Central memory CD4-positive, alpha-beta T cell (primary cell): ENCODE data around the gene HMCN2.

Source experiments
- DNase-seq: peaks from one replicate; pipeline ENCODE4 v3.0.0; 2022

The HMCN2 gene

GRCh38 chr9:130371196-130371966, 105.8 kb downstream of the HMCN2 start:
- no peak for DNase-seq

GRCh38 chr9:130372057-130372456, 106.5 kb downstream of the HMCN2 start:
- DNase-seq, result no peak

DNA sequence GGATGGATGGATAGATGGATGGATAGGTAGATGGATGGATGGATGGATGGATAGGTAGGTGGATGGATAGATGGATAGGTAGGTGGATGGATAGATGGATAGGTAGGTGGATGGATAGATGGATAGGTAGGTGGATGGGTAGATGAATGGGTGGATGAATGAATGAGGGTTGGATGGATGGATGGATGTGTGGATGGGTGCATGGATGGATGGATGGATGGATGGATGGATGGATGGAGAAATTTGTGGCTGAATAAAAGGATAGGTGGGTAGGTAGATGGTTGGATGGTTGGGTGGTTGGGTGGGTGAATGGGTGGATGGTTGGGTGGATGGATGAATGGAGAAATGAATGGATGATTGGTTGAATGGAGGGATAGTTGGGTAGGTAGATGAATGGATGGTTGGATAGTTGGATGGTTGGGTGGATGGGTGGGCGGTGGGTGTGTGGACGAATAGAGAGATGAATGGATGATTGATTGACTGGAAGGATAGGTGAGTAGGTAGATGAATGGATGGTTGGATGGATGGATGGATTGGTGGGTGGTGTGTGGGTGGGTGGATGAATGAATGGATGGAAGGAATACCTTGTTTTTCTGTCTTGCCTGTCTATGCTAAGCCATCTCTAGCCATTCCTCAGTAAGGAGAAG, 108.2 kb downstream of the HMCN2 start:
- DNase-seq, result no peak

- DNase-seq, result no peak
Measured at GRCh38 chr9:130377612-130378011, 112.1 kb downstream of the HMCN2 start.

GRCh38 chr9:130378875-130379648, 113.5 kb downstream of the HMCN2 start:
- DNase-seq, result no peak

DNA sequence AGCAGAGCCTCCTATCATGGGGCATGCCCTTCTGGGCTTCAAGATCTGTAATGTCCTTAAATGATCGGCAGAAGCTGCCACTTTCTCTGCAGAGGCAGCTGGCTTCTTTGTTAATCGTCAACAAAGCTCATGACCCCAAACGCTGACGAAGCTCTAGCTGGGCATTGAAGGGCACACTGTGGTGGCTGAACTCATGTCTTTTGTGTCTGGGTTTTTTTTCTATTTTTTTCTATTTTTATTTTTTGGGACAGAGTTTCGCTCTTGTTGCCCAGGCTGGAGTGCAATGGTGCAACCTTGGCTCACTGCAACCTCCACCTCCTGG, 114.0 kb downstream of the HMCN2 start:
- DNase-seq, result no peak

DNA sequence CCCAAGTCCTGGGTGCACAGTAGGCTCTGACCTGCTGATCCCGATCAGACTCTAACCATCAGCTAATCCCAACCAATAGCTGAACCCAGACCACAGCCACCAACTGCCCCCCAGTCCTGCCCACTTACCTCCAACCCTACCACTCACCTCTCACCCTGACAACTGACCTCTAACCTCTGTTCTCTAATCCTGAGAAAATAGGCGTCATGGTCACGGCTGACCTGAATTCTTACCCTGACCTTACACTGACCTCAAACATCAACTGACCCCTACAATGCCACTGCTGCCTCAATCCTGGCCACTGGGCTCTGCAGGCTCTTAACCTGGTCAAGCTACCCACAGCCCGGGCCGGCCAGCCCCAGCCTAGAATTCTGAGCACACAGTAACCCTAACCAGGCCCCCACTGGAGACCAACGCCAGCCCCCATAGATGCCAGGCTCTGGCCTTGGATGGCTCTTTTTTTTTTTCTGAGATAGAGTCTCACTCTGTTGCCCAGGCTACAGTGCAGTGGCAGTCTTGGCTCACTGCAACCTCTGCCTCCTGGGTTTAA, 115.4 kb downstream of the HMCN2 start:
- DNase-seq, result no peak

GRCh38 chr9:130381660-130382059, 116.1 kb downstream of the HMCN2 start:
- no peak for DNase-seq

DNA sequence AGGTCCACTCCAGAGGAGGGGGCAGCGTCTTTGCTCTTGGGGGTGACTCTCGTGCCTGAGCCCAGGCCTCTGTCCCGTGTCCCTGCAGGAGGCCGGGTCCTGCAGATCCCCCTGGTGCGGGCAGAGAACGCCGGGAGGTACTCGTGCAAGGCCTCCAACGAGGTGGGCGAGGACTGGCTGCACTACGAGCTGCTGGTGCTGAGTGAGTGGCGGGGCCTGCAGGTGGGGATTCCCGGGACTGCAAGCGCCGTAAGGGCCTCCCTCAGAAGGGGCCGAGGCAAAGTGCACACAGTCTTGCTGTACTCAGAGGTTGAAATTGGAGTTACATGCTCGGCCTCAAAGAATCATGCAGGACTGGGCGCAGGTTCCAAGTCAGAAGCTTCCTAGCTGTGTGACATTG, 116.5 kb downstream of the HMCN2 start:
- DNase-seq, result no peak

DNA sequence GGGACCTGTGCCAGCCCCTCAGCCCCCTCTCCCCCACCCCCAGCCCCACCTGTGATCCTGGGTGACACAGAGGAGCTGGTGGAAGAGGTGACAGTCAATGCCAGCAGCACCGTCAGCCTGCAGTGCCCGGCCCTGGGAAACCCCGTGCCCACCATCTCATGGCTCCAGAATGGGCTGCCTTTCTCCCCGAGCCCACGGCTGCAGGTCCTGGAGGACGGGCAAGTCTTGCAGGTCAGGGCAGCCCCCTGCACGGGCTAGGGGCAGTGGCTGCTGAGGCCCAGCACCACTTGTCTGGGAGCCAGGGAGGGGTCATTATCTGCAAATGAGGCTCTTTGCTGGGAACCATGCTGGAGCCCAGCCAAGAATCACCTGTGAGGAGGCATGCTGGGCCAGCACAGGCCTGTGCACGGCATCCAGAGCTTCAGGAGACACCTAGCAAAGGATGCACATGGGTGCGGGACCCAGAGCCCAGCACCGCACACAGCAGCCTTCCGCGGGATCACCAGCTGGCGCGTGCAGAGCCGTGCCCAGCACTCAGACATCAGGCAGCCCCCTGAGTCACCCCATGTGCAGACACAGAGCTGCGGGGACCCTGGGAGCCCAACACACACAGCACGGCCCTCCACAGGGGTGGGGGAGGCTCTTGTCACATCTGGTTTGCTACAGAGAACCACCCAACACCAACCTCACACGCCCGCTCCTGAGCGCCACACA, 117.2 kb downstream of the HMCN2 start:
- no peak for DNase-seq

- no peak for DNase-seq
Measured at GRCh38 chr9:130383350-130383715, 117.8 kb downstream of the HMCN2 start.

DNA sequence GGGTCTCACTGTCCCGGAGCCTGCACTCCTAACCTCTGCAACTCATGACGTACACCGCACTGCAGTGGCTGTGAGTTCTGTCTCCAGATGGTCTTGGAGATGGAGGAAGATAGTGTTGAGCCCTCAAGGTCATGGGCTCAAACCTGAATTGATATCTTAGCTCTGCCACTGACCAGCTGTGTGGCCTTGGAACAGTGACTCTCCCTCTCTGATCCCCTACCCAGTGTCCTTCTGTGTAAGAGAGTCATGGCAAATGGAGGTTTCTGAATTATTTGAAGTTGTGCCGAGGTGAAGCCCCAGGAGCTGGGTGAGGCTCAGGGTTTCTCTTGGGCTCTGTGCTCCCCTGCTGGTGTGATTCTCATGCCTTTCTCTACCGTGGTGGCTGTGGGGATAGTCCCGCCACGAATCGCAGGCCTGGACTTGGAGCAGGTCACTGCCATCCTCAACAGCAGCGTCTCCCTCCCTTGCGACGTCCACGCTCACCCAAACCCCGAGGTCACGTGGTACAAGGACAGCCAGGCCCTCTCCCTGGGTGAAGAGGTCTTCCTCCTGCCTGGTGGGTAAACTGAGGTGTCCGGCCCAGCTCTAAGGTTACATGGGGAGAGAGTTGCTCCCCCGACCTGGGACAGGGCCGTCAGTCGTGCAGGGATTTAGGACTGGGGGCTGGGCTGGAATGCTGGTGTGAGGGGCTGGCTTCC, 118.6 kb downstream of the HMCN2 start:
- no peak for DNase-seq

GRCh38 chr9:130385257-130385656, 119.7 kb downstream of the HMCN2 start:
- DNase-seq, result no peak

DNA sequence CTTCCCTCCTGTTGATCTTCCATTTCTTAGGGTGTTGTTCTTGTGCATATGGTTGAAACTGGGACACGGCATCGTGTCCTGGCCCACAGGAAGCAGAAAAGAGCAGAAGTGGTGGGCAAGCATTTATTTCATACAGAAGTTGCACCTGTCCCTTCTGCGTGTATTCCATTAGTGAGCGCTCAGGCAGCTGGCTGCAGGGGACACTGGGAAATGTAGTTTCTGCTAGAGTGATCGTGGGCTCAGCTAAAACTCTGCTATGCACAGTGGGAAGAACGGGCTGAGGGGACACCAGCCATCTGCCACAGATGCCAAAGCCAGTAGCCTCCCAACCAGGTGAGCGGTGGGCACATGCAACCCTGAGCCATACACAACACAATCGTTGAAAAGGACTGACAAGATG, 121.8 kb downstream of the HMCN2 start:
- DNase-seq, result no peak

DNA sequence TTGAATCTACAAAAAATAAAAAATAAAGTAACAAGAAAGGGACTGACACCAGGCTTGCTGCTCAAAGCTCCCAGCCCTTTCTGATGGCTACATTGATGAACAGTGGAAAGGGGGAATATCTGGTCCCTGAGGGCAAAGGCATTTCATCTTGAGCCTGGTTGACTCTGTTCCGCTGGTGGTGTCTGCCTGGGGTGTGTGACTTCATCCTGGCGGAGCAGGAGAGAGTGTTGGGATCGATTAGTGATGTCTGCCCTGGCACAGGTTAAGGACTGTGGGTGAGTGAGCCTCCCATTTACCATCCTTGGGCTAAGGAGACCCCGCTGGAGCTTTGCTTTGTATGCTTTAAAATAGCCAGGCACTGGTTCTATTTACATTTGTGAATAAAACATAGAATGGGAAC, 122.3 kb downstream of the HMCN2 start:
- no peak for DNase-seq

- DNase-seq, result no peak
Measured at GRCh38 chr9:130390390-130390789, 124.8 kb downstream of the HMCN2 start.

DNA sequence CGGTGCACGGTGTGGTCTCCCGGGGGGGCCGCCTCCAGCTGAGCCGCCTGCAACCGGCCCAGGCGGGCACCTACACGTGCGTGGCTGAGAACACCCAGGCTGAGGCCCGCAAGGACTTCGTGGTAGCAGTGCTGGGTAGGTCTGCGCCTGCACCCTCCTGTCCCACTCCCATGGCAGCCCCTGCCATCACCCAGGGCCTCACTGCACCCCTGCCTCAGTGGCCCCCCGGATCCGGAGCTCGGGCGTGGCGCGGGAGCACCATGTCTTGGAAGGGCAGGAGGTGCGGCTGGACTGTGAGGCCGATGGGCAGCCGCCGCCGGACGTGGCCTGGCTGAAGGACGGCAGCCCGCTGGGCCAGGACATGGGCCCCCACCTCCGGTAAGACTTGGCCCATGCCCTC, 125.4 kb downstream of the HMCN2 start:
- DNase-seq, result no peak

GRCh38 chr9:130391866-130392265, 126.3 kb downstream of the HMCN2 start:
- DNase-seq, result no peak

DNA sequence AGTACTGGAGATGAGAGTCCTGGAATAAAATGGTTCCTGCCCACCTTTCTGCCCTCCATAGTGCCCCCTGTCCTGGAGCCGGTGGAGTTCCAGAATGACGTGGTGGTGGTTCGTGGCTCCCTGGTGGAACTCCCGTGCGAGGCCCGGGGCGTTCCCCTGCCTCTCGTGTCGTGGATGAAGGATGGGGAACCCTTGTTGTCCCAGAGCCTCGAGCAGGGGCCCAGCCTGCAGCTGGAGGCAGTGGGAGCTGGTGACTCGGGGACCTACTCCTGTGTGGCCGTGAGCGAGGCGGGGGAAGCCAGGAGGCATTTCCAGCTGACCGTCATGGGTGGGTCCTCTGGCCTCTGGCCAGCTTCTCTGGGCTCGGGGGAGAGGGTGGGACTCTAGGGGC, 128.1 kb downstream of the HMCN2 start:
- no peak for DNase-seq

GRCh38 chr9:130394320-130394719, 128.8 kb downstream of the HMCN2 start:
- no peak for DNase-seq

- DNase-seq, result no peak
Measured at GRCh38 chr9:130394814-130395470, 129.4 kb downstream of the HMCN2 start.
